RKO (cell line): ENCODE measurements around the gene TRIM63.

Experiments used
- DNase-seq: peaks from one replicate; pipeline ENCODE4 v3.0.0-alpha.2; 2016; ENCODE audit warnings: low spot score

TRIM63 gene

DNA sequence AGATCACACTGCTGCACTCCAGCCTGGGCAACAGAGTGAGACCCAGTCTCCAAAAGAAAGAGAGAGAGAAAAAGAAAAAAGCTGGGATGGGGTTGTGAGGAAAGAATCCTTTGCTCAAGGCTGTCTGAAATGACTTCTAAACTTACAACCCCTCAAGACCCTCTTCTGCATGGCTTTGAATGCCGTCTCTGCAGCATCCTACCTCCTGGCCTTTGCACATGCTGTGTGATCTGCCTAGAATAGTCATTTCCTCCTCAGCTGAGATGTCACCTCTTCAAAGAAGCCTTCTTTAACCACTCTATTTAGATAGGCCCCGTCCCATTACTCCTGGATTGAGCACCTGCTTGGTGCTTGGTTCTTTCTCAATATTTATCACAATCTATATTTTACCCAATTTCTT, 17.4 kb upstream of the TRIM63 start:
- DNase-seq, result no peak

DNA sequence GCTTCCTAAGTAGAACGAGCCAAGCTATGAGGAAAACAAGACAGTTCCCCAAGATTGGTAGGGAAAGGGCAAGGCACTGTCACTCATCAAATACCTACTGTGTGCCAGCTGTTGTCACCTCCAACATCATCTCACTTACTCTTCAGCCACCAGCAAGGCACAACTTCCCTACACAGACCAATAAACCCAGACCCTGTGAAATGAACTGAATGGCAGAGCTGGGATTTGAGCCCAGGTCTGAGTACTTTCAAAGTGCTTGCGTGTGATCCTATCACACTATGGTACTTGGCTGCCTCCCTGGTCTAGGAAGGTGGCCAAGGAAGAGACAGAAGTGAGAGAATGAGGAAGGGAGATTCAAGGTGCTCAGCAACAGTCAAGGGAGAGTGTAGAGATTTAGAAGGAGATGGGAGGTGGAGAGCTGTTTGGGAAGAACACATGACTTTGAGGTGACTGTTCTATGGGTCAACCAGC, 16.7 kb upstream of the TRIM63 start:
- DNase-seq, result no peak

DNA sequence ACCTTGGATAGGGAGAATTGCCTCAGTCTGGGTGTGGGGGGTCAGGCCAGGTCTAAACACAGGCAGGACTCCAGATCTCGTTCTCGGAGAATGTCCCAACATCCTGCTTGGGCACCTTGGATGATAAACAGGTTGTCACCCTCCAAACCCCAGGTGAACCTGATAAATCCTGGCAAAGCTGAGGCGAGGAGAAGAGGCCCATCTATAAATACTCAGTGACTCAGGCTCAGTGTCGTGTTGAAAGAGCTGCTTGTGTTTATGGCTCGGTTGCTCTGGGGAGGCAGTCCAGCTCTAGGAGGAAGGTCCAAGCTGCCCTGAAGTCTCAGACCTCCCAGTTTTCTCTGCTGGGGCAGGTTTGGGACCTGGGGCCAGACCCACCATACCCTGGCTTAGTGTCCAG, 15.8 kb upstream of the TRIM63 start:
- no peak for DNase-seq

DNA sequence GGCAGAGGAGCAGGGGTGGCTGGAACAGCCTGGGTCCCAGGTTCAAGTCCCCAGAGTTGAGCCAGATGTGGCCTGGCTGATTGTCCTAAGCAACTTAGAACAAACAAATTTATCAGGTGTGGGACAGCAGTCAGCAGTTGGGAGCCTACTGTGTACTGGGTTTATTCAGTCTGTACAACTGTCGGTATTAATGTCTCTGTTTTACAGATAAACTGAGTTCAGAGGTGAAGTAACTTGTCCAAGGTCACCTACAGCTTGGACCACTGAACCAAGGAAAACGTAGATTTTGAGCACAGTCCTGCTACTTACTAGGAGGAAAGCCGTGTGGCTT, 14.6 kb upstream of the TRIM63 start:
- no peak for DNase-seq

DNA sequence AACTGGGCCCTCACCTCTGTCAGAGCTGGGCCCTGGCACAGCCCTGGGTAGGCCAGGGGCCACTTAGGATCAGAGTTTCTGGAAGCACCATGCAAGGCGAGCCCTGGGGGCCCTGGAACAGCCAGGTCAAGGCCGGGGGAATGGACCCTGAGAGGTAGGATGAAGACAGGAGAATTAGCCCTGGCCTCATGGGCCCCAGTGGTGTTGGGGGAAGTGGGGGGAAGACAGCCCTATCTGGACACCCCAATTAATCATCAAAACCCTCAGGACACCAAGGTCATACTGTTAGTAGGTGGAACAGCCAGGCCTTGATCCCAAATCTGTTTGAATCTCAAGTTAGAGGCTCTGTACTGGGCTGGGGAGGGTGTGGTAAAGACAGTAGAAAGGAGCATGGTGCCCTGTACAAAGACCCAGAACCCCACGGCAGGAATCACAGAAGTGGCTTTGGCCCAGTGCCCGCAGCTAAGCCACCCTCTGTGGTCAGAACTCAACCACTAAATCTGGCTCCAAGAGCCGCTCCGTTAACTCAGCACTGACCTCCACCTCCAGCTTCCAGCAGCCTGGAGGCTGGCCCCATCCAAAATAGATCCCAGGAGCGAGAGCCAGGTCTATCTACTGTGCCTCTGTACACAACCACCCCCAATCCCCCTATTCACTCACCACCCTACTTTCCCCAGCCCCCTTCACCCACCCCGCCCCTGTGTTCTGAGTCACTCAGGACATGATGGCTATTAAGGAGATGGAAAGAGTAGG, 14.0 kb upstream of the TRIM63 start:
- DNase-seq, result no peak

DNA sequence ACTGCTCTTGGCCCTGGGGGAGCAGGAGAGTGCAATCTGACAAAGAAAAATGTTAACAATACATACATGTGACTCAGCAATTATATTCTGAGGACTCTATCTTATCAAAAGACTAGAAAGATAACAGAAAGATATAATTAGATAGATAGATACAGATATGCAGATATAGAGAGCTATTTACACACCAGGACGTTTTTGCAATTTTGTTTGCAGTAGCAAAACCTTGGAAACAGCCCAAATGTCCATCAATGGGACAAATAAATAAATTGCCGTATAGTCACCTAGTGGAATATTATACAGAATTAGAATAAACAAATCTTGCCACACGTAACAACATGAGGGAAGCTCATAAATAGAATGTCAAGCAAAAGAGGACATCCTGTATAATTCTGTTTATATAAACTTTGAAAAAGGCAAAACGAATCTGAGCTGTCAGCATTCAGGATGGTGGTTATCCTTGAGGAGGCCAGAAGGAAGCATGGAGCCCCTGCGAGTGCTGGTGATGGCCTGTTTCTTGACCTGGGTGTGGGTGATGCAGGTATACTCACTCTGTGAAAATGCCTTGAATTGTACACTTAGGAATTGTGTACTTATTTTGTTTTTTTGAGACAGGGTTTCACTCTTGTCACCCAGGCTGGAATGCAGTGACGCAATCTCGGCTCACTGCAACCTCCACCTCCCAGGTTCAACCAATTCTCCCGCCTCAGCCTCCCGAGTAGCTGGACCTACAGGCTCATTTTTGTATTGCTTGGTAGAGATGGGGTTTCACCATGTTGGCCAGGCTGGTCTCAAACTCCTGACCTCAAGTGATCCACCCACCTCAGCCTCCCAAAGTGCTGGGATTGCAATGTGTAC, 12.8 kb upstream of the TRIM63 start:
- DNase-seq, result no peak

DNA sequence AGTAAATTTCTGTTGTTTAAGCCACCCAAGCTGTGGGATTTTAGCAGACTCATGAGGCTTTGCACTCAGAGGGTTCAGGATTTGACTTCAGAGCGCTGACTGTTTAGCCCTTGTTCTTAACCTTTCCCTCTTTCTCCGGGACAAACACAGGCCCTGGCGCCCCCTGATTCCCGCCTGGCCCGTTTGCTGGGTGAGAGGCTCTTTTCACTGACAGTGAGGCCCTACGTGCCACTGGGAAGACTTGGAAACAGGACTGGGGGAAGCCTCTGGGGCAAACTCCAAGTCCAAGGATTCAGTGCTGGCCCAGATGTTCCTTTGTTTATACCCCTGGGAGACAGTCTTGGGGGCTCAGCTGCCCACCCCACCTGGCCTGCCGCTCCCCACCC, 11.7 kb upstream of the TRIM63 start:
- DNase-seq, result no peak

DNA sequence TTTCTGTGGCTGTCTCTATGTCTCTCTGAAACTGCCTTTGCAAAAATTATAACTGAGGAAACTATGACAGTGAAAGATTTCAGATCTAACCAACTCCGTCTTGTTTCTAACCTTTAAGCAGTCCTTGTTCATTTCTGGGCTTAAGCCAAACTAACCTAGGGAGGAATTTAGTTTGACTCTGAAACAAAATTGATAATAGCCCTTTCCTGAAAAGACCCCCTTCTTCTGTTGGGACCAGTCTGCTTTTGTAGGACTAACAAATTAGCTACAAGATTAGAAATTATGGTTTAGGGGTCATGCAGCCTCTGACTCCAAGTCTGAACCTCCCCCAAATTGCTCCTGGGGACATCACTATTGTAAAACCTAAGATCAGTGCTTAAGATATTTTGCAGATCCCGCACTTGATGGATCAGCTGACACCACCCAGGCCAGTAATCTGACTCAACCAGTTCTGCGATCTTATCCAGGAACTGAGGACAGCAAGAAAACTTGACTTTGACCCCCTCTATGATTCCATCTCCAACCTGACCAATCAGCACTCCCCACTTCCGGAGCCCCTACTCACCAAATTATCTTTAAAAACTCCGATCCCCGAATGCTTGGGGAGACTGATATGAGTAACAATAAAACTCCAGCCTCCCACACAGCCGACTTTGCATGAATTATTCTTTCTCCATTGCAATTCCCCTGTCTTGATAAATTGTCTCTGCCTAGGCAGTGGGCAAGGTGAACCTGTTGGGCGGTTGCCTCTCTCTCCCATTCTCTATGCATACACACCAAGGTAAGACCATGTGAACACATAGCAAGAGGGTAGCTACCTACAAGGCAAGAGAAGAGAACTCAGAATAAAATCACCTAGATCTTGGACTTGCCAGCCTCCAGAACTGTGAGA, 11.1 kb upstream of the TRIM63 start:
- DNase-seq, result no peak

DNA sequence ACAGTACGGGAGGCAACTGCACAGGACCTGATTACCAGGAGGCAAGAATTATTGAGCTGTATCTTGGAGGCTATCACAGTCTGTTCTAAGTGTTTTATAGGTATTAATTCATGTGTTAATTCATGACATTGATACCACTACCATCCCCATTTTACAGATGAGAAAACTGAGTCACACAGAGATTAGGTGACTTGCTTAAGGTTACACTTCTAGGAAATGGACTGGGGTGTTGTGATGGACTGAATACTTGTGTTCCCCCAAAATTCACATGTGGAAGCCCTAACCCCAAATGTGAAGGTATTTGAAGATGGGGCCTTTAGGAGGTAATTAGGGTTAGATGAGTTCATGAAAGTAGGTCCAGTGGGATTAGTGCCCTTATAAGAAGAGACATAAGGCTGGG, 10.1 kb upstream of the TRIM63 start:
- no peak for DNase-seq

DNA sequence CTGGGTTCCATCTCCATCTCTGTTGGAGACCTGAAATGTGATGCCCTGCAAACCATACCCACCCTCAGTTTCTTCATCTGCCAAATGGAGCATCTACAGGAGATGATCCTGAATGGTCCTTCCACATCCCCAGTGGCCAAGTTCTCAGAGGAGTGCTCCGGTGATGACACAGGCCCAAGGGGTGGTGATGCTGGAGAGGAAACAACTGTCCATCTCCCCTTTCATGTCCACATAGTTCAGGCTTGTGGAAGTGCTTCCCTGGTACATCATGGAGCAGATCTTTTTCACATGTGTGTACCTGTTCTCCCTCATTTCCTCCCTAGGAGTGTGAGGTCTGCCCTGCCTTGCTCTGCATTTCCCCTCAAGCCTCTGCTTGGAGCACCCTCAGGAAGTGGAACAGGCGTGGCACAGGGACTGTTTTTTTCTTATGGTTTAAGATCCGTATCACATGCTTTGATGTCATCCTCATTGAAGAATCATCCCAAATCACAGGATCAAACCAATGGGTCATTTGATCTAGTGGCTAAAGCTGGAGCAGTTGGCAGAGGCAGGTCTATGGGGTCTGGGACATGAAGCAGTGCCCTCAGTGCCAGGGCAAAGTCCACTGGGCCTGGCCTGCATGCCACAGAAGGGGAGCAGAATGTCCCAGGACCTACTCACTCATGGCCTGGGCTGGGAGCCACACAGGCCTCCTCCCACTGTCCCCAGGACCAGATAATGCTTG, 8.2 kb upstream of the TRIM63 start:
- DNase-seq, result no peak

DNA sequence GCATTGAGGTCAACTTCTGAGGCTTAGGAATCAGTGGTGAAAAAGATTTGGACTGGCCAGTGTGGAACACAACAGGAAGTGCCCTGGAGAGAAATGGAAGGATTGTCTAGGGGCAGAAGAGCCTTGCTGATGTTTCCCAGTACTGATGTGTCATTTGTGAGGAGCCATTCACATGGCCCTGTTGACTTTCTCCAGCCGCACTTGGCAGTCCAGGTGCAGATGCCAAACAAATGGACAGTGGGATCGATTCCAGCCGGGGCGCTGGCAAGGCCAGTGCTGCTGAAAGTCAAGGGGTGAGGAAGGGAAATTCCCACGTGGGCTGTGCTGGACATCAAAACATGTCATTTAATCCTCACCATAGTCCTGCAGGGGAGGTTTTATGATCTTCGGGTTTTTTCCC, 4.9 kb upstream of the TRIM63 start:
- no peak for DNase-seq

DNA sequence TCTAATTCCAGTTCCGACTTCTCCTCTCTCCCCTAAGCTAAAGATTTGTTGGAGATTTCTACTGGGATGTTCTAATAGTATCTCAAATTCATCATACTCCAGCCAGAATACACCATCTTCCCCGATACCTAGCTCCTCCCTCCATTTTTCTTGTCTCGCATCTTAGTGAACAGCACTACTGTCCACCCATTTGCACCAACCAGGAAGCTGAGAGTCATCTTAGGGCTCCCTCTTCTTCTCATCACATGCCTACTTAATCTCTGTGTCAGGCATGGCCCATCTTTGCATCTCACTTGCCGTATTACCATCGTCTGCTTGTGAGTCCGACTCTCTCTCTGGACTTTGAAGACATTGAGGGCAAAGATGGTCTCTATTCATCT, 3.5 kb upstream of the TRIM63 start:
- no peak for DNase-seq

DNA sequence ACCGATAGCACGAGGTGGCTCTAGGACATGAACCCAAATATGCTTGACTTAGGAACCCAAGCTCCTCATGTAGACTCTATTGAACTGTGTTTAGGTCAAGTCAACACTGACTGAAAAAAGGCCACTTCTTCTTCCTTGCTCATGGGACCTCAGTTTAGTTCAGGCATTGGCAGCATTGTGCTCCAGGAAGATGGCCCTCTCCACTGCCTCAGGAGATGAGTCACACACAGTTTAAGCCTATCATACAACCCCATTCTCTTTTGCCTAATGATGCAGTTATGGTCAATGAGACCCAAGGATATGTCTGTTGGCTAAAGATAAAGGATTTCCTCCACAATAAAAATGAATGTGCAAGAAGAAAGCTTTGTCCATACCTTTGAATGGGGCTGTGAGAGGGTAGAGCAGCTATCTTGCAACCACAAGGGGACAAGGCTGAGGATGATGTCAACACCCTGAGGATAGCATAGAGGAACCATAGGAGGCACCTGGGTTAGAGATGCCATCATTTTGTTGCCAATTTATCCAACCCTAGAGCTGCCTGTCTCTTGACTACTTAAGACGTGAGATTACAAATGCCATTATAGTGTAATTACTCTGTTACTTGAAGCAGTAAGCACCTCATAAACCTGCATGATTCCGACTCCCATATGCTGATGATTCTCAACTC, 3.0 kb upstream of the TRIM63 start:
- DNase-seq, result peak; percentile 7

DNA sequence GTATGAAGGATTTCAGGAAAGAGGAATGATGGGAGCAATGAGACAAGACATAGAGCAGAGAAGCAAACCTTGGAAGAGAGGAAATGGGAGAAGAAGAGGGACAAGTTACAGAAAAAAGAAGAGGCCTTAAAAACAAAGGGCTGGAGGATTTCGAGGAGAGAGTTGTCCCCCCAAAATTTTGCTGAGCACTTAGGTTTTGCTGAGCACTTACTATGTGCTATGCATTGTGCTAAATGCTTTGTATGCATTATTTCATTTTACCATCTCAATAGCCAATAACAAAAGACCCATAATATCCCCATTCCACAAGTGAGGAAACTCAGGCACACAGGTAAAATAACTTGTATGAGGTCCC, 2.5 kb upstream of the TRIM63 start:
- no peak for DNase-seq

DNA sequence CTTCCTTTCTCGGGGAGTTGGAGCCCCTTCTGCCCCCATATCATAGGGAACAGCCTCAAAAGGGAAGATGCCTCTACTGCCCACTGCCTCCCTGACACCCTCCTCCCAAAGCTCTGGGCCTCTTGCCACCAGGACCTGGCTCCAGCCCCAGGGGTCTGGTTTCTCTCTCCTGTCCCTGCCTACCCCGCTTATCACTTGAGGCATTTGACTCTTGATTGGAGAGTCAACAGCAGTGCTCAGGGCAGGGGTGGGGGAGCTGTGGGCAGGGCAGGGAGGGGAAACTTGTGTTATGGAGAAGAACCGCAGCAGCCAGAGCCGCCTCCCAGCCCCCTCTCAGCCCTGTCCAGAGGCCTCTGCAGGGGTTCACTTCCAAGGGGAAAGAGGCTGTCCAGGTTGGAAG, 573 bp downstream of the TRIM63 start:
- DNase-seq, result no peak

DNA sequence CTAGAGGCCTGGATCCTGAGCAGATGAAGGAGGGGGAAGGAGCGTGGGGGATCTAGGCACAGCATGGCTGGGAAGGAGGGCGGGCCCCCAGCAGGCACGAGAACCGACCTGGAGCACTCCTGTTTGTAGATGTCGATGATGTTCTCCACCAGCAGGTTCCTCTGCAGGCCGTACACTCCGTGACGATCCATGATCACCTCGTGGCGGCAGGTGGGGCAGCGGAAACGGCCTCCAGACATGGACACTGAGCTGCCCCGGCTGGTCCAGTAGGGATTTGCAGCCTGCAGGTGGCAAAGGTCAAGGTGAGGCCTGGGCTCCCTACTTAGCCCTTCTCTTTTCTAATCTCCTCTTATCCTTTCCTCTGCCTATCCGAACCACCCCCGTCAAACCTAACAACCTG, 1.3 kb downstream of the TRIM63 start:
- DNase-seq, result no peak

DNA sequence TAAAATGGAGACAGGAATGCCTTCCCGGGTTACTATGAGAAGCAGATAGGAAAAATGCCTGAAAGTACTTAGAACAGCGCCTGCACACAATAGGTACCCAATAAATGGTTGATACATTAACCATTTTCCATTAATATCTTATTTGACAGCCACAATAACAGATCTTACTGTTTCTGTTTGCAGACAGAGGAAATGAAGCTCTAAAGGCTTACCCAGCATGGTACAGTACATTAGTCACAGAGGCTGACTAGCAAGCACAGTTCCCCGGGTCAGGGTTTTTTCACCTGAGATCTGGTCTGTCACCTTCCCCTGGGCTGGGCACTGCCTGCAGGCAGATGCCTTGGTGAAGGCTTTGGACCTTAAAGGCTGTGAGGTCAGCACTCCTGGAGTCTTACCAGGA, 2.9 kb downstream of the TRIM63 start:
- no peak for DNase-seq

DNA sequence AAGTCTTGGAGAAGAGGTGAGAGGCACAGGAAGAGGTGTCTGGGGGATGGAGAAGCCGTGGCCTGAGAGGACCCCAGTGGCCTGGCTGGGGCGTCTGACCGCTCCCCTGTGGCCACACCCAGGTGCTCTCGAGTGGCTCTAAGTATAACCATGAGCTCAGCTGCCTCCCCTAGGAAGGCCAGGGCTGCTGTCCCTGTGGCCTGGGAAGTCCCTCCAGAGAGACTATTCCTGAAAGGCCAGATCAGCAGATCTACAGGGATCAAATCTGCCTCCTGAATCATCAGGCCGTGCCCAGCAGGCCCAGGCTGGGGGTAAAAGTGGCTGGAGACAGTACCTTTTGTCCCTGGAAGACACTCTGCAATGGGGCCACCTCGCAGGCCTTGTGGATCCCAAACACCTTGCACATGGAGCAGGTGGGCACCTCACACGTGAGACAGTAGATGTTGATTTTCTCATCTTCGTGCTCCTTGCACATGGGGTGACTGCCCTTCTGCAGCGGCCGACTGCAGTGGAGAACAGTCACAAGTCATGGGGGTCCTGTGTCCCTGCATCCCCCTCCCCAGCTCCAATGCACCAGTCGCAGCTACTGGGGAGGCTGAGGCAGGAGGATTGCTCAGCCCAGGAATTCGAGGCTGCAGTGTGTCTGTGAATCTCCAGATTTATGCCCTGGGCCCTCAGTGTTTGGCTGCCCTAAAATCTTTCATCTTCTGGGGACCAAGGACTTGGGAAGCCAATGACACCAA, 6.4 kb downstream of the TRIM63 start:
- no peak for DNase-seq

DNA sequence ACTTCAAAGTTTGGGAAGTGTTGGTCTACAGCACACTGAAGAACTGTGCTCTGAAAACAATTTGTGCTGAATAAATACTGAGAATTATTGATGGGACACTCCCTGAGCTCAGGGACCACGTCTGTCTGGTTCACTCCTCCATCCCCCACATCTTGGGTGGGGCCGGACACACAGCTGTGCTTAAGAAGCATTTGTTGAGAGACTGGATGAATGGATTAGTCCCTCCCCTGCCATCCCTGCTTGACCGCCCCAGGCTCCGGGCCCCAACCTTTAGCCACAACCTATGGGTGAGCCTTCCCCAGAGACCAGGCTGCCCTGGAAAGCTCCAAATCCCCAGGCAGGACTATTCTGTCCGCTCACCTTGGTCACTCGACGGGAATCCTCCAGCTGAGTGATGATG, 7.5 kb downstream of the TRIM63 start:
- no peak for DNase-seq

DNA sequence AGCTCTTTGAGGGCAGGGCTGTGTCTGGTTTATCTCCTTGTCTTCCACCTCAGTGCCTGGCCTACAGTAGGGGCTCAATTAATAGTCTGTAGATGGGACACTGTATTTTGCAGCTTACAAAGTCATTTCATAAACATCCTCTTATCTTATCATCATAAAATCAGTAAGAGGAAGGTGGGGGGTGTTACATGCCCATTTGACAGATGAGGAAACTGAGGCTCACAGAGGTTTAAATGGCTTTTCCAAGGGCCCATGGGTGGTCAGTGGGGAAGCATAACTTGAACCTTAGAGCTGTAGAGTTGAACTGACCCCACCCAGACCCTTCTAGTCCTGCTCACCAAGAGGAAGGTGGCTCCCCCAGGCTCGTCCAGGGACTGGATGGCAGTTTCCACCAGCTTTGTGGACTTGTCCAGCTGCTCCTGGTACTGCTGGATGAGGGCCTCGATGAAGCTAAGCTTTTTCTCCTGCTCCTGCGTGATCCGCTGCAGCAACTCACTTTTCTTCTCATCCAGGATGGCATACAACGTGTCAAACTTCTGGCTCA, 9.3 kb downstream of the TRIM63 start:
- DNase-seq, result no peak

DNA sequence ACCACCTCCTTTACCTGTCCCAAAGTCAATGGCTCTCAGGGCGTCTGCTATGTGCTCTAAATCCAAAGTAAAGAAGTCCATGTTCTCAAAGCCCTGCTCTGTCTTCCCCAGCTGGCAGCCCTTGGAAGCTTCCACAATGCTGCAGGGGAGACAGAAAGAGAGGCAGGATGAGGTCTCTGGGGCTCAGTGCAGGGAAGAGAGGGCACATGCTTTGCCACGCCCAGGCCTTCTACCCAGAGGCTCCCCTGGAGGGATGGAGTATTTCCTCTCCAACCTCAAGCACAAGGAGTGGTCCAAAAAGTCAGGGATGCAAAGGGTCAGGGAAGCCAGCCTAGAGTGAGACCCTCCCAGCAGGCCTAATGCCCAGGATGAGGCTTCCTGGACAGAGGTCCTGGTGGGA, 10.2 kb downstream of the TRIM63 start:
- DNase-seq, result no peak
